HCT116 (cell line): ENCODE results near the gene RCBTB1. TPM values are rescaled to one million over a fixed set of nuclear protein-coding genes. Genes with fewer than 3 reads are reported as not detected.

Experiments
- ATAC-seq: fragments of 200-7000 bp; cut with Tn5 transposase; 2 replicates; pipeline ENCODE4 v1.9.1; 2020; ENCODE audit warnings: mild to moderate bottlenecking, moderate library complexity
- BruUV-seq: library from RNA; stranded (reverse); fragments of 400-500 nt; replicated peaks from 2 replicates; lab custom pipeline; 2021; lab: Mats Ljungman, UMichigan
- CTCF ChIA-PET: fragments of 300-600 bp; sonication (Branson Sonifier 250); formaldehyde crosslinking; loops from one replicate; lab custom pipeline; 2021; ENCODE audit warnings: antibody characterized with exemption; lab: Charles Lee
- POLR2A ChIA-PET: fragments of 300-600, 350-600 bp; sonication (Branson Sonifier 250); formaldehyde crosslinking; loops from one replicate; lab custom pipeline; 2021; ENCODE audit warnings: antibody characterized with exemption; lab: Charles Lee
- RAD21 ChIA-PET, 2 experiments: fragments of 300-600 bp; sonication (Branson Sonifier 250); formaldehyde crosslinking; loops; one replicate each; lab custom pipeline; 2023; ENCODE audit warnings: low total read pairs in 2 of 2; ENCODE audit not compliant: uncharacterized antibody in 2 of 2, unreplicated experiment in 2 of 2, low non-redundant PET in 1 of 2; lab: Charles Lee
- DNase-seq: peaks from one replicate; pipeline ENCODE4 v3.0.0-alpha.2; 2010; ENCODE audit warnings: low read depth, low spot score
- H2AFZ ChIP-seq: fragments of 200-600 bp; shearing (Covaris generic), sonication (generic); 2 replicates; pipeline ENCODE4 v1.6.1; 2017; ENCODE audit warnings: low read depth, mixed run types, mixed read lengths, antibody characterized with exemption, low read length; ENCODE audit not compliant: poor library complexity, severe bottlenecking
- H3K27ac ChIP-seq: 2 replicates; pipeline ENCODE4 v1.5.1; 2012; ENCODE audit warnings: low read depth, low read length
- H3K27me3 ChIP-seq: fragments of 200-600 bp; sonication (generic); 2 replicates; pipeline ENCODE4 v1.6.1; 2016; ENCODE audit warnings: mixed run types, low read length, mixed read lengths; ENCODE audit not compliant: insufficient read depth
- H3K36me3 ChIP-seq, 2 experiments: fragments of 200-500 bp in 1 of 2; fragments of 200-600 bp in 1 of 2; sonication (Bioruptor generic) in 1 of 2; sonication (generic) in 1 of 2; 2 replicates each; pipeline versions ENCODE4 v1.5.1 to v1.6.1; 2014 to 2016; ENCODE audit warnings: low read length in 2 of 2, inconsistent platforms in 1 of 2, mixed read lengths in 1 of 2, mixed run types in 1 of 2; ENCODE audit not compliant: insufficient read depth in 2 of 2, control insufficient read depth in 1 of 2
- H3K4me1 ChIP-seq, 2 experiments: fragments of 200-600 bp in 1 of 2; sonication (generic) in 1 of 2; 2 replicates each; pipeline versions ENCODE4 v1.5.1 to v1.6.1; 2012 to 2017; ENCODE audit warnings: low read length in 2 of 2, inconsistent platforms in 1 of 2, mild to moderate bottlenecking in 1 of 2, mixed read lengths in 1 of 2, mixed run types in 1 of 2, moderate library complexity in 1 of 2; ENCODE audit not compliant: insufficient read depth in 2 of 2, control insufficient read depth in 1 of 2
- H3K4me2 ChIP-seq: fragments of 200-600 bp; sonication (generic); 2 replicates; pipeline ENCODE4 v1.6.1; 2017; ENCODE audit warnings: mixed run types, low read length, mixed read lengths
- H3K4me3 ChIP-seq, 2 experiments: fragments of 200-600 bp in 1 of 2; sonication (generic) in 1 of 2; replicated peaks in 1 of 2; 2 replicates each; pipeline ENCODE4 v1.5.1; 2011 to 2016; ENCODE audit warnings: low read length in 2 of 2, control low read depth in 1 of 2, low read depth in 1 of 2, mild to moderate bottlenecking in 1 of 2, mixed read lengths in 1 of 2, mixed run types in 1 of 2
- H3K79me2 ChIP-seq: fragments of 200-600 bp; sonication (generic); 2 replicates; pipeline ENCODE4 v1.6.1; 2017; ENCODE audit warnings: mild to moderate bottlenecking, mixed run types, low read length, moderate library complexity, mixed read lengths; ENCODE audit not compliant: insufficient read depth
- H3K9ac ChIP-seq: fragments of 200-600 bp; sonication (generic); 2 replicates; pipeline ENCODE4 v1.6.1; 2016; ENCODE audit warnings: low read length, mixed read lengths
- H3K9me2 ChIP-seq: fragments of 200-600 bp; sonication (generic), shearing (Covaris generic); 2 replicates; pipeline ENCODE4 v1.6.1; 2017; ENCODE audit warnings: mixed run types, mild to moderate bottlenecking, moderate library complexity; ENCODE audit not compliant: insufficient read depth
- H3K9me3 ChIP-seq, 2 experiments: fragments of 200-500 bp in 1 of 2; fragments of 200-600 bp in 1 of 2; sonication (Bioruptor generic) in 1 of 2; sonication (generic) in 1 of 2; 2 replicates each; pipeline ENCODE4 v1.6.1; 2014 to 2017; ENCODE audit warnings: low read length in 2 of 2, mixed read lengths in 2 of 2, inconsistent platforms in 1 of 2, low read depth in 1 of 2, mild to moderate bottlenecking in 1 of 2, mixed run types in 1 of 2, moderate library complexity in 1 of 2; ENCODE audit not compliant: control insufficient read depth in 1 of 2, insufficient read depth in 1 of 2
- H4K20me1 ChIP-seq: fragments of 200-600 bp; sonication (generic), shearing (Covaris generic); 2 replicates; pipeline ENCODE4 v1.6.1; 2017; ENCODE audit warnings: mixed run types, mild to moderate bottlenecking, moderate library complexity; ENCODE audit not compliant: insufficient read depth
- CBX3 ChIP-seq: IDR thresholded peaks from 2 replicates; pipeline ENCODE4 v1.6.1; 2012; ENCODE audit warnings: low read depth
- CEBPB ChIP-seq: IDR thresholded peaks from 2 replicates; pipeline ENCODE4 v1.6.1; 2012; ENCODE audit warnings: low read depth
- ELF1 ChIP-seq: IDR thresholded peaks from 2 replicates; pipeline ENCODE4 v1.6.1; 2012; ENCODE audit warnings: low read depth, borderline replicate concordance
- EZH2 ChIP-seq: fragments of 200-600 bp; sonication (generic); IDR thresholded peaks from 2 replicates; pipeline ENCODE4 v1.6.1; 2017; ENCODE audit warnings: antibody characterized with exemption, mixed run types
- EZH2phosphoT487 ChIP-seq: fragments of 200-600 bp; IDR thresholded peaks from 2 replicates; pipeline ENCODE4 v1.6.1; 2018; ENCODE audit warnings: antibody characterized with exemption, borderline replicate concordance
- FOSL1 ChIP-seq: IDR thresholded peaks from 2 replicates; pipeline ENCODE4 v1.6.1; 2012; ENCODE audit warnings: low read depth
- JUND ChIP-seq: IDR thresholded peaks from 2 replicates; pipeline ENCODE4 v1.6.1; 2012
- POLR2A ChIP-seq: IDR thresholded peaks from 2 replicates; pipeline ENCODE4 v1.7.0; 2011; ENCODE audit warnings: borderline replicate concordance; ENCODE audit not compliant: insufficient read depth, insufficient read length; ENCODE audit errors: extremely low read depth
- POLR2AphosphoS5 ChIP-seq: IDR thresholded peaks from 2 replicates; pipeline ENCODE4 v1.6.1; 2011; ENCODE audit warnings: mild to moderate bottlenecking, low read depth, low read length, moderate library complexity
- RAD21 ChIP-seq: IDR thresholded peaks from 2 replicates; pipeline ENCODE4 v1.6.1; 2012; ENCODE audit warnings: low read depth, mild to moderate bottlenecking
- SIN3A ChIP-seq: IDR thresholded peaks from 2 replicates; pipeline ENCODE4 v1.6.1; 2012; ENCODE audit warnings: low read depth
- SP1 ChIP-seq: IDR thresholded peaks from 2 replicates; pipeline ENCODE4 v1.6.1; 2012; ENCODE audit warnings: low read depth
- SRF ChIP-seq: IDR thresholded peaks from 2 replicates; pipeline ENCODE4 v1.6.1; 2012; ENCODE audit warnings: low read depth
- TCF7L2 ChIP-seq: IDR thresholded peaks from 2 replicates; pipeline ENCODE4 v1.7.0; 2011; ENCODE audit warnings: borderline replicate concordance, inconsistent platforms; ENCODE audit not compliant: insufficient read depth, insufficient read length; ENCODE audit errors: extremely low read depth
- YY1 ChIP-seq: IDR thresholded peaks from 2 replicates; pipeline ENCODE4 v1.6.1; 2011; ENCODE audit warnings: low read length, low read depth, moderate library complexity, mild to moderate bottlenecking; ENCODE audit not compliant: insufficient replicate concordance; ENCODE audit errors: extremely low read depth
- ZFX ChIP-seq: fragments of 450-650 bp; IDR thresholded peaks from 2 replicates; pipeline ENCODE4 v1.6.1; 2017
- intact Hi-C: fragments of 100-400 bp; cut with micrococcal nuclease; formaldehyde crosslinking; loops from 2 replicates; pipeline ENCODE4 v1.10.0; 2022
- total RNA-seq: library from RNA; stranded (reverse); gene quantifications from one replicate; pipeline ENCODE4 v1.2.1, GENCODE V29; 2021; ENCODE audit not compliant: unreplicated experiment
- TF ChIP-seq, protein P1 (sequence below): IDR thresholded peaks from 2 replicates; pipeline ENCODE4 v1.6.1; 2011; ENCODE audit warnings: mild to moderate bottlenecking, low read length, moderate library complexity; ENCODE audit not compliant: insufficient replicate concordance; ENCODE audit errors: extremely low read depth
- TF ChIP-seq, protein P2 (sequence below): IDR thresholded peaks from 2 replicates; pipeline ENCODE4 v1.6.1; 2012; ENCODE audit warnings: low read depth
- TF ChIP-seq, protein P3 (sequence below): IDR thresholded peaks from 2 replicates; pipeline ENCODE4 v1.6.1; 2012
- TF ChIP-seq, protein P4 (sequence below): IDR thresholded peaks from 2 replicates; pipeline ENCODE4 v1.6.1; 2012

The RCBTB1 gene
- total RNA-seq, 1 experiment from 2014 or later: 22.2 TPM

DNA sequence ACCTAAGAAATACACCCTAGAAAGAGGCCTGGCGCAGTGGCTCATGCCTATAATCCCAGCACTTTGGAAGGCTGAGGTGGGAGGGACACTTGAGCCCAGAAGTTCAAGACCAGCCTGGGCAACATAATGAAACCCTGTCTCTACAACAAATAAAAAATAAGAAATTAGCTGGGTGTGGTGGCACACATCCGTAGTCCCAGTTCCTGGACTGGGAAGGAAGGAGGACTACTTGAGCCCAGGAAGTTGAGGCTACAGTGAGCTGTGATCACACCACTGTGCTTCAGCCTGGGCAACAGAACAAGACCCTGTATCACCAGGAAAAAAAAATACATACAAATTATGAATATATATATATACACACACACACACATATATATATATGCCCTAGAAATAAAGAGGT is 47.0 kb downstream of the RCBTB1 start:
- H3K4me2 ChIP-seq: no peak overlapping the region
- no peaks in the 10 kb centered on the region for H3K4me1 ChIP-seq
- peaks cover 0 to 18% of the 10 kb centered on the region in 2 experiments; a peak in 2 of 4 replicates for H3K36me3 ChIP-seq
- no TSS peak for BruUV-seq
- intact Hi-C loops: no loop called here
- no peak overlapping the region for H3K27ac ChIP-seq
- ChIA-PET RAD21 (no interaction called here), POLR2A (no interaction called here), CTCF (no interaction called here)
- ATAC-seq (no peak), DNase-seq (no peak)
- no peak overlapping the region for H3K9ac ChIP-seq
- TF ChIP-seq JUND: no peak
- no peak for TF ChIP-seq YY1
- TF ChIP-seq, protein P1, sequence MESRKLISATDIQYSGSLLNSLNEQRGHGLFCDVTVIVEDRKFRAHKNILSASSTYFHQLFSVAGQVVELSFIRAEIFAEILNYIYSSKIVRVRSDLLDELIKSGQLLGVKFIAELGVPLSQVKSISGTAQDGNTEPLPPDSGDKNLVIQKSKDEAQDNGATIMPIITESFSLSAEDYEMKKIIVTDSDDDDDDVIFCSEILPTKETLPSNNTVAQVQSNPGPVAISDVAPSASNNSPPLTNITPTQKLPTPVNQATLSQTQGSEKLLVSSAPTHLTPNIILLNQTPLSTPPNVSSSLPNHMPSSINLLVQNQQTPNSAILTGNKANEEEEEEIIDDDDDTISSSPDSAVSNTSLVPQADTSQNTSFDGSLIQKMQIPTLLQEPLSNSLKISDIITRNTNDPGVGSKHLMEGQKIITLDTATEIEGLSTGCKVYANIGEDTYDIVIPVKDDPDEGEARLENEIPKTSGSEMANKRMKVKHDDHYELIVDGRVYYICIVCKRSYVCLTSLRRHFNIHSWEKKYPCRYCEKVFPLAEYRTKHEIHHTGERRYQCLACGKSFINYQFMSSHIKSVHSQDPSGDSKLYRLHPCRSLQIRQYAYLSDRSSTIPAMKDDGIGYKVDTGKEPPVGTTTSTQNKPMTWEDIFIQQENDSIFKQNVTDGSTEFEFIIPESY: no peak
- no peak for TF ChIP-seq SP1
- TF ChIP-seq ZFX: no peak
- TF ChIP-seq TCF7L2: no peak
- no peak for TF ChIP-seq EZH2phosphoT487
- no peak for TF ChIP-seq CBX3
- no peak for TF ChIP-seq RAD21
- TF ChIP-seq ELF1: no peak
- TF ChIP-seq FOSL1: no peak
- TF ChIP-seq SIN3A: no peak
- TF ChIP-seq, protein P2, sequence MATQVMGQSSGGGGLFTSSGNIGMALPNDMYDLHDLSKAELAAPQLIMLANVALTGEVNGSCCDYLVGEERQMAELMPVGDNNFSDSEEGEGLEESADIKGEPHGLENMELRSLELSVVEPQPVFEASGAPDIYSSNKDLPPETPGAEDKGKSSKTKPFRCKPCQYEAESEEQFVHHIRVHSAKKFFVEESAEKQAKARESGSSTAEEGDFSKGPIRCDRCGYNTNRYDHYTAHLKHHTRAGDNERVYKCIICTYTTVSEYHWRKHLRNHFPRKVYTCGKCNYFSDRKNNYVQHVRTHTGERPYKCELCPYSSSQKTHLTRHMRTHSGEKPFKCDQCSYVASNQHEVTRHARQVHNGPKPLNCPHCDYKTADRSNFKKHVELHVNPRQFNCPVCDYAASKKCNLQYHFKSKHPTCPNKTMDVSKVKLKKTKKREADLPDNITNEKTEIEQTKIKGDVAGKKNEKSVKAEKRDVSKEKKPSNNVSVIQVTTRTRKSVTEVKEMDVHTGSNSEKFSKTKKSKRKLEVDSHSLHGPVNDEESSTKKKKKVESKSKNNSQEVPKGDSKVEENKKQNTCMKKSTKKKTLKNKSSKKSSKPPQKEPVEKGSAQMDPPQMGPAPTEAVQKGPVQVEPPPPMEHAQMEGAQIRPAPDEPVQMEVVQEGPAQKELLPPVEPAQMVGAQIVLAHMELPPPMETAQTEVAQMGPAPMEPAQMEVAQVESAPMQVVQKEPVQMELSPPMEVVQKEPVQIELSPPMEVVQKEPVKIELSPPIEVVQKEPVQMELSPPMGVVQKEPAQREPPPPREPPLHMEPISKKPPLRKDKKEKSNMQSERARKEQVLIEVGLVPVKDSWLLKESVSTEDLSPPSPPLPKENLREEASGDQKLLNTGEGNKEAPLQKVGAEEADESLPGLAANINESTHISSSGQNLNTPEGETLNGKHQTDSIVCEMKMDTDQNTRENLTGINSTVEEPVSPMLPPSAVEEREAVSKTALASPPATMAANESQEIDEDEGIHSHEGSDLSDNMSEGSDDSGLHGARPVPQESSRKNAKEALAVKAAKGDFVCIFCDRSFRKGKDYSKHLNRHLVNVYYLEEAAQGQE: no peak
- TF ChIP-seq CEBPB: no peak
- no peak for TF ChIP-seq EZH2
- TF ChIP-seq SRF: no peak
- TF ChIP-seq, protein P3, sequence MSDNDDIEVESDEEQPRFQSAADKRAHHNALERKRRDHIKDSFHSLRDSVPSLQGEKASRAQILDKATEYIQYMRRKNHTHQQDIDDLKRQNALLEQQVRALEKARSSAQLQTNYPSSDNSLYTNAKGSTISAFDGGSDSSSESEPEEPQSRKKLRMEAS: no peak
- no peak for TF ChIP-seq POLR2AphosphoS5
- no peak for TF ChIP-seq POLR2A
- TF ChIP-seq, protein P4, sequence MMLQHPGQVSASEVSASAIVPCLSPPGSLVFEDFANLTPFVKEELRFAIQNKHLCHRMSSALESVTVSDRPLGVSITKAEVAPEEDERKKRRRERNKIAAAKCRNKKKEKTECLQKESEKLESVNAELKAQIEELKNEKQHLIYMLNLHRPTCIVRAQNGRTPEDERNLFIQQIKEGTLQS: no peak
- no peak overlapping the region for H2AFZ ChIP-seq
- no peaks in the 10 kb centered on the region for H3K79me2 ChIP-seq
- no peak overlapping the region for H3K4me3 ChIP-seq
- no peaks in the 10 kb centered on the region for H3K27me3 ChIP-seq
- H3K9me2 ChIP-seq: no peaks in the 10 kb centered on the region
- H4K20me1 ChIP-seq: no peaks in the 10 kb centered on the region
- no peaks in the 10 kb centered on the region for H3K9me3 ChIP-seq
